Gastroesophageal sphincter (tissue), 4 donors: ENCODE measurements around the gene ARHGEF7. TPM values are rescaled to one million over a fixed set of nuclear protein-coding genes. Genes with fewer than 3 reads are reported as not detected.

ENCODE experiments used
- ATAC-seq: fragments of 150-250 bp; one replicate; pipeline ENCODE4 v1.9.1; 2016; ENCODE audit warnings: mild to moderate bottlenecking, moderate library complexity
- H3K27ac ChIP-seq, 4 donors: fragments of 200-600 bp; sonication (generic) in 3 of 4; 1 replicate in 3 of 4; 2 replicates in 1 of 4; pipeline ENCODE4 v1.5.1; 2016 to 2019
- H3K27me3 ChIP-seq: fragments of 200-600 bp; sonication (generic); one replicate; pipeline ENCODE4 v1.5.1; 2019
- H3K36me3 ChIP-seq, 2 donors: fragments of 200-600 bp; sonication (generic); one replicate each; pipeline ENCODE4 v1.5.1; 2019; ENCODE audit warnings: control low read depth in 1 of 2
- H3K4me1 ChIP-seq, 3 donors: fragments of 200-600 bp; sonication (generic); 1 replicate in 2 of 3; 2 replicates in 1 of 3; pipeline ENCODE4 v1.5.1; 2016 to 2019; ENCODE audit warnings: control low read depth in 2 of 3
- H3K4me3 ChIP-seq, 2 donors: fragments of 200-600 bp; sonication (generic); one replicate each; pipeline ENCODE4 v1.5.1; 2019; ENCODE audit warnings: mild to moderate bottlenecking in 1 of 2, moderate library complexity in 1 of 2
- H3K9me3 ChIP-seq, 3 donors: fragments of 200-600 bp; sonication (generic); one replicate each; pipeline ENCODE4 v1.5.1; 2017 to 2019; ENCODE audit warnings: control low read depth in 2 of 3
- EP300 ChIP-seq: sonication (generic); formaldehyde crosslinking; IDR thresholded peaks from one replicate; pipeline ENCODE4 v1.6.1; 2017; ENCODE audit warnings: antibody characterized with exemption, mild to moderate bottlenecking
- POLR2A ChIP-seq, 2 donors: fragments of 450-650 bp; IDR thresholded peaks; one replicate each; pipeline ENCODE4 v1.6.1; 2017; ENCODE audit warnings: antibody characterized with exemption in 2 of 2, mild to moderate bottlenecking in 2 of 2, moderate library complexity in 1 of 2
- POLR2AphosphoS5 ChIP-seq: sonication (generic); formaldehyde crosslinking; IDR thresholded peaks from one replicate; pipeline ENCODE4 v1.6.1; 2017; ENCODE audit warnings: antibody characterized with exemption
- WGBS, 2 donors: methylation state at CpG; one replicate each; pipeline ENCODE4 v1.1.5; 2018; ENCODE audit warnings: low coverage in 1 of 2; 5-methylcytosine and 5-hydroxymethylcytosine counted together
- total RNA-seq, 4 donors: library from RNA; depleted of rRNA; stranded (reverse); fragments of >200 nt; gene quantifications; one replicate each; pipeline ENCODE4 v1.1.0, GENCODE V29; 2016
- TF ChIP-seq, protein P1 (sequence below), 4 experiments: fragments of 200-600 bp in 2 of 4; fragments of 450-650 bp in 2 of 4; sonication (generic) in 1 of 4; IDR thresholded peaks; one replicate each; pipeline ENCODE4 v1.5.1; 2017 to 2019; ENCODE audit warnings: antibody characterized with exemption in 4 of 4, mild to moderate bottlenecking in 2 of 4, moderate library complexity in 2 of 4

Gene ARHGEF7
- total RNA-seq, 4 donors from 2014 or later, result 23.3 to 78.6 (median 47.2) TPM

GRCh38 chr13:111335298-111335697, 220.2 kb downstream of the ARHGEF7 start:
- no peak for ATAC-seq
- Histone ChIP-seq H3K27ac (no peak overlapping the region), H3K27me3 (no peaks in the 10 kb centered on the region), H3K4me1 (no peaks in the 10 kb centered on the region), H3K4me3 (no peak overlapping the region), H3K36me3 (no peaks in the 10 kb centered on the region), H3K9me3 (no peaks in the 10 kb centered on the region)
- TF ChIP-seq POLR2AphosphoS5 (no peak), EP300 (no peak), POLR2A (IDR thresholded peaks at IDR 0.05) (no peak)
- TF ChIP-seq, protein P1, sequence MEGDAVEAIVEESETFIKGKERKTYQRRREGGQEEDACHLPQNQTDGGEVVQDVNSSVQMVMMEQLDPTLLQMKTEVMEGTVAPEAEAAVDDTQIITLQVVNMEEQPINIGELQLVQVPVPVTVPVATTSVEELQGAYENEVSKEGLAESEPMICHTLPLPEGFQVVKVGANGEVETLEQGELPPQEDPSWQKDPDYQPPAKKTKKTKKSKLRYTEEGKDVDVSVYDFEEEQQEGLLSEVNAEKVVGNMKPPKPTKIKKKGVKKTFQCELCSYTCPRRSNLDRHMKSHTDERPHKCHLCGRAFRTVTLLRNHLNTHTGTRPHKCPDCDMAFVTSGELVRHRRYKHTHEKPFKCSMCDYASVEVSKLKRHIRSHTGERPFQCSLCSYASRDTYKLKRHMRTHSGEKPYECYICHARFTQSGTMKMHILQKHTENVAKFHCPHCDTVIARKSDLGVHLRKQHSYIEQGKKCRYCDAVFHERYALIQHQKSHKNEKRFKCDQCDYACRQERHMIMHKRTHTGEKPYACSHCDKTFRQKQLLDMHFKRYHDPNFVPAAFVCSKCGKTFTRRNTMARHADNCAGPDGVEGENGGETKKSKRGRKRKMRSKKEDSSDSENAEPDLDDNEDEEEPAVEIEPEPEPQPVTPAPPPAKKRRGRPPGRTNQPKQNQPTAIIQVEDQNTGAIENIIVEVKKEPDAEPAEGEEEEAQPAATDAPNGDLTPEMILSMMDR (IDR thresholded peaks at IDR 0.05), result no peak
- WGBS, 2 donors, result 74 to 89% methylated on average over 4 to 5 of the region's 5 CpGs

DNA sequence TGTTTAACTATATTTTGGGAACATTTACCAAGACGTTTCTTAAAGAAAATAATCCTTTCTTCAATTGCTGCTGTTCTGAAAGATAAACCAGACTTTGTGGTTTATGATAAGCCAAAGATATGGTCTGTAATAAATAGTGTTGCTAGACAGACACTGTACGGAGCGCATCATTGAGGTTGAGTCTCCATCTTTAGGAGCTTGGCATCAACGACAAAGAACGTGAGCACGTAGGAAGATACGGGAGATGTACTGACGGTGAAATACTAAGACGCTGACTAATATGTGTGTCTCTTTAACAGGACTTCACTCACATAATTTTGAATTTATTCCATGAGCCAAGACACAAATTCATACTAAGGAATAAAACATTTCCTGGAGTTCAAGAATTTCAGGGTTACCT, 221.6 kb downstream of the ARHGEF7 start:
- Histone ChIP-seq H3K4me1 (no peaks in the 10 kb centered on the region), H3K4me3 (no peak overlapping the region), H3K27me3 (no peaks in the 10 kb centered on the region), H3K36me3 (no peaks in the 10 kb centered on the region), H3K9me3 (no peaks in the 10 kb centered on the region), H3K27ac (no peak overlapping the region)
- 86 to 88% methylated on average over 9 of the region's 9 CpGs for WGBS, 2 donors
- ATAC-seq, result no peak
- TF ChIP-seq POLR2AphosphoS5 (no peak), POLR2A (IDR thresholded peaks at IDR 0.05) (no peak), EP300 (no peak)
- TF ChIP-seq, protein P1 (IDR thresholded peaks at IDR 0.05), result no peak

DNA sequence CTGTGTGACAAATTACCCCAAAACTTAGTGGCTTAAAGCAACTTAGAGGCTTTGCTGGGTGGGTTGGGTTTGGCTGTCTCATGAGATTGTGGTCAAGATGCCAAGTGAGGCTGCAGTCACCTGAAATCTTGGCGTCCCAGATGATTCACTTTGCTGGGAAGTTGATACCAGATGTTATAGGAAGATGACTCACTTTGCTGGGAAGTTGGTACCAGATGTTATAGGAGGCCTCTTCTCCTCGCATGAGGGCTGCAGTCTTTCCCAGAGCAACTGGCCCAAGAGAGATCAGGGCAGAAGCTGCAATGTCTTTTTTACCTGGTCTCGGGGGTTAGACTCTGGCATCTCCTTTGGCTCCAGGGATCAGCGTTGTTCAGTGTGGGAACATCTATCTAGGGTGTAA, 222.1 kb downstream of the ARHGEF7 start:
- H3K27ac ChIP-seq, result no peak overlapping the region

DNA sequence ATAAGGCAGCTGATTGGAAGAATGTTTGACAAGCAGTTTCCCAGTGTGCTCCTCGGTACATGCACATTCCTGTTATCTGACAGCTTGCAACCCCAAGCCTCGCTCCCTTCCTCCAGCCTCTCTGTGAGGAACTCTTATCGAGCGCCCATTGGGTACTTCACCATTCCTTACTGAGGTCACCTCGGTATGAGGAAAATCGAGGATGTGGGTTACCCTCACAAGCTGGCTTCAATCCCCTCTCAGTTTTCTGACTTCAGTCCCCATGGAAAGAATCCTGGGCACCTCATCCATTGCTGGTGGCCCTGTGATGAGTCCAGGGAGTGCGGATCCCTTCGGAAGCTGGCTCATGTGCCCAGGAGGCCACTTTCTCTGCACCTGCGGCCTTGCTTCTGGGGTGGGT, 222.6 kb downstream of the ARHGEF7 start:
- Histone ChIP-seq H3K27me3 (no peaks in the 10 kb centered on the region), H3K36me3 (peaks cover 0 to 3% of the 10 kb centered on the region in 2 donors), H3K27ac (no peak overlapping the region), H3K4me1 (no peaks in the 10 kb centered on the region), H3K4me3 (no peak overlapping the region), H3K9me3 (no peaks in the 10 kb centered on the region)
- 96% methylated on average over 3 to 8 of the region's 9 CpGs for WGBS, 2 donors
- ATAC-seq, result no peak
- TF ChIP-seq POLR2A (IDR thresholded peaks at IDR 0.05) (no peak), EP300 (no peak), POLR2AphosphoS5 (no peak)
- TF ChIP-seq, protein P1 (IDR thresholded peaks at IDR 0.05), result no peak

More for the DNA sequence above, 222.1 kb downstream of the ARHGEF7 start:
- TF ChIP-seq POLR2AphosphoS5, result no peak
- no peak for TF ChIP-seq POLR2A (IDR thresholded peaks at IDR 0.05)
- TF ChIP-seq, protein P1 (IDR thresholded peaks at IDR 0.05), result no peak
- no peak for TF ChIP-seq EP300
- Histone ChIP-seq H3K4me3 (no peak overlapping the region), H3K9me3 (no peaks in the 10 kb centered on the region), H3K27me3 (no peaks in the 10 kb centered on the region), H3K36me3 (no peaks in the 10 kb centered on the region), H3K4me1 (no peaks in the 10 kb centered on the region)
- ATAC-seq, result no peak
- 56% methylated on average over 3 of the region's 4 CpGs; no CpG with 5 or more reads in 1 of the 2 donors for WGBS, 2 donors

- H3K27me3 ChIP-seq, result no peaks in the 10 kb centered on the region
- no peak overlapping the region for H3K4me3 ChIP-seq
- peaks cover 0 to 8% of the 10 kb centered on the region in 2 donors for H3K36me3 ChIP-seq
- no peaks in the 10 kb centered on the region for H3K9me3 ChIP-seq
- TF ChIP-seq POLR2A (IDR thresholded peaks at IDR 0.05) (no peak), EP300 (no peak), POLR2AphosphoS5 (no peak)
- TF ChIP-seq, protein P1 (IDR thresholded peaks at IDR 0.05), result no peak
- H3K4me1 ChIP-seq, result no peaks in the 10 kb centered on the region
- no peak for ATAC-seq
- 84 to 100% methylated on average over 2 to 6 of the region's 11 CpGs for WGBS, 2 donors
- no peak overlapping the region for H3K27ac ChIP-seq
Observed at GRCh38 chr13:111338841-111339240, 223.7 kb downstream of the ARHGEF7 start.
